Fibroblast of villous mesenchyme (primary cell): ENCODE data around the gene CADPS. TPM values are rescaled to one million over a fixed set of nuclear protein-coding genes. Genes with fewer than 3 reads are reported as not detected.

Source experiments
- DNase-seq: peaks from one replicate; pipeline ENCODE4 v3.0.0-alpha.2; 2010; ENCODE audit warnings: low read depth
- H3K4me3 ChIP-seq: 2 replicates; pipeline ENCODE4 v1.5.1; 2011; ENCODE audit warnings: low read depth, mild to moderate bottlenecking, low read length
- total RNA-seq: library from RNA; depleted of rRNA; stranded (reverse); fragments of >200 nt; gene quantifications from 2 replicates; pipeline ENCODE4 v1.2.3, GENCODE V29; 2012
- TF ChIP-seq, protein P1 (sequence below): IDR thresholded peaks from 2 replicates; pipeline ENCODE4 v1.5.1; 2012; ENCODE audit warnings: low read depth, mild to moderate bottlenecking, low read length; ENCODE audit not compliant: insufficient read depth

The CADPS gene
- total RNA-seq, 1 donor = not detected

GRCh38 chr3:62863648-62864047 lies 11.6 kb downstream of the CADPS start:
- DNase-seq = no peak
- H3K4me3 ChIP-seq = no peak overlapping the region
- TF ChIP-seq, protein P1, sequence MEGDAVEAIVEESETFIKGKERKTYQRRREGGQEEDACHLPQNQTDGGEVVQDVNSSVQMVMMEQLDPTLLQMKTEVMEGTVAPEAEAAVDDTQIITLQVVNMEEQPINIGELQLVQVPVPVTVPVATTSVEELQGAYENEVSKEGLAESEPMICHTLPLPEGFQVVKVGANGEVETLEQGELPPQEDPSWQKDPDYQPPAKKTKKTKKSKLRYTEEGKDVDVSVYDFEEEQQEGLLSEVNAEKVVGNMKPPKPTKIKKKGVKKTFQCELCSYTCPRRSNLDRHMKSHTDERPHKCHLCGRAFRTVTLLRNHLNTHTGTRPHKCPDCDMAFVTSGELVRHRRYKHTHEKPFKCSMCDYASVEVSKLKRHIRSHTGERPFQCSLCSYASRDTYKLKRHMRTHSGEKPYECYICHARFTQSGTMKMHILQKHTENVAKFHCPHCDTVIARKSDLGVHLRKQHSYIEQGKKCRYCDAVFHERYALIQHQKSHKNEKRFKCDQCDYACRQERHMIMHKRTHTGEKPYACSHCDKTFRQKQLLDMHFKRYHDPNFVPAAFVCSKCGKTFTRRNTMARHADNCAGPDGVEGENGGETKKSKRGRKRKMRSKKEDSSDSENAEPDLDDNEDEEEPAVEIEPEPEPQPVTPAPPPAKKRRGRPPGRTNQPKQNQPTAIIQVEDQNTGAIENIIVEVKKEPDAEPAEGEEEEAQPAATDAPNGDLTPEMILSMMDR = no peak

- no peak overlapping the region for H3K4me3 ChIP-seq
- DNase-seq = no peak
- TF ChIP-seq, protein P1 = no peak
These were observed 15.9 kb downstream of the CADPS start for GRCh38 chr3:62859203-62859791.

GRCh38 chr3:62845996-62846395 lies 29.2 kb downstream of the CADPS start:
- DNase-seq = no peak
- H3K4me3 ChIP-seq = no peak overlapping the region
- TF ChIP-seq, protein P1 = no peak

GRCh38 chr3:62843508-62843907 lies 31.7 kb downstream of the CADPS start:
- DNase-seq = no peak
- TF ChIP-seq, protein P1 = no peak
- H3K4me3 ChIP-seq = no peak overlapping the region

GRCh38 chr3:62839748-62840147 lies 35.5 kb downstream of the CADPS start:
- TF ChIP-seq, protein P1 = no peak
- H3K4me3 ChIP-seq = no peak overlapping the region
- no peak for DNase-seq

DNA sequence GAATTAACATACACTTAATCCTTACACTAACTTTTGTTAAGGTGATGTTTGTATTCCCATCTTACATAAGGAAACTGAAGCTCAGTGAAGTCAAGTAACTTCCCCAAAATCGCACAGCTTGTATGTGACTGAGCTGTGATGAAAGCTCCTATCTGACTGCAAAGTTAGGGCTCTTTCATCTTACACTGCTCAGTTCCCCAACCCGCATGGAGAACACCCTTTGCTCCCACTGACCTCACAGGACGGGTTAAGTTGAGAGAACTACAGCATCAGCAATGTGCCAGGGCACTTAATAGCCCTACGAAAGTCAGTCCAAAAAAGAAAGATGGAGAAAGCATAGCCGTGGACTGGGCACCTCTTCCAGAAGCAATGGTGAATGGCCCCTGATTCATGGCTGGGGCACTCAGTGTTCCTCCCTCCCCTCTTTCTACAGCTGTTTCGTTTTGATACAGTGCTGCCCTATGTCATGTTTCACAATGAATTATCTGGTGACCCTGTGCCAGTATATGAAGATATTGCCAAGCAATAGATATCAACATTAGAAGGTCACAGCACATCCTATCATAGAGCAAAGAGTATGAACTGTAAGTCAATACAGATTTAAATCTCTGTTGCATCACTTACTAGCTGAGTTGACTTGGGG lies 38.0 kb downstream of the CADPS start:
- no peak for DNase-seq
- TF ChIP-seq, protein P1 = no peak
- no peak overlapping the region for H3K4me3 ChIP-seq
